ENCODE measurements around the gene PARD3. TPM values are rescaled to one million over a fixed set of nuclear protein-coding genes. Genes with fewer than 3 reads are reported as not detected.

Gene PARD3
- total RNA-seq, 4 donors from 2014 or later = 39.2 to 124 (median 48.0) TPM

- no peaks in the 10 kb centered on the region for H3K9me3 ChIP-seq
- TF ChIP-seq POLR2A (IDR thresholded peaks at IDR 0.05) = no peak
- TF ChIP-seq CTCF (IDR thresholded peaks at IDR 0.05) = no peak
- no peak overlapping the region for H3K4me3 ChIP-seq
- peaks cover 0 to 4% (median 0%) of the 10 kb centered on the region in 3 donors for H3K36me3 ChIP-seq
- H3K27ac ChIP-seq = no peak overlapping the region
- H3K27me3 ChIP-seq = no peaks in the 10 kb centered on the region
- no peak for DNase-seq
- no peaks in the 10 kb centered on the region for H3K4me1 ChIP-seq
These were observed 325.7 kb downstream of the PARD3 start for GRCh38 chr10:34489411-34489810.

- Histone ChIP-seq H3K36me3 (peaks cover 0 to 4% (median 0%) of the 10 kb centered on the region in 3 donors), H3K4me3 (no peak overlapping the region), H3K4me1 (no peaks in the 10 kb centered on the region), H3K27ac (no peak overlapping the region), H3K27me3 (no peaks in the 10 kb centered on the region), H3K9me3 (no peaks in the 10 kb centered on the region)
- TF ChIP-seq POLR2A (IDR thresholded peaks at IDR 0.05) (no peak), CTCF (IDR thresholded peaks at IDR 0.05) (no peak)
- no peak for DNase-seq
These were observed 326.5 kb downstream of the PARD3 start for GRCh38 chr10:34488476-34489130.

GRCh38 chr10:34486008-34486407 is 329.1 kb downstream of the PARD3 start:
- Histone ChIP-seq H3K27me3 (no peaks in the 10 kb centered on the region), H3K4me3 (no peak overlapping the region), H3K27ac (no peak overlapping the region), H3K36me3 (peaks cover 0 to 4% (median 0%) of the 10 kb centered on the region in 3 donors), H3K9me3 (no peaks in the 10 kb centered on the region), H3K4me1 (no peaks in the 10 kb centered on the region)
- DNase-seq = no peak
- TF ChIP-seq CTCF (IDR thresholded peaks at IDR 0.05) (no peak), POLR2A (IDR thresholded peaks at IDR 0.05) (no peak)

GRCh38 chr10:34484164-34484563 is 330.9 kb downstream of the PARD3 start:
- TF ChIP-seq POLR2A (IDR thresholded peaks at IDR 0.05) (no peak), CTCF (IDR thresholded peaks at IDR 0.05) (no peak)
- H3K4me3 ChIP-seq = no peak overlapping the region
- peaks cover 0 to under 1% (median 0%) of the 10 kb centered on the region in 3 donors for H3K36me3 ChIP-seq
- H3K4me1 ChIP-seq = no peaks in the 10 kb centered on the region
- no peak for DNase-seq
- H3K27ac ChIP-seq = no peak overlapping the region
- H3K9me3 ChIP-seq = no peaks in the 10 kb centered on the region
- no peaks in the 10 kb centered on the region for H3K27me3 ChIP-seq

GRCh38 chr10:34480345-34480744 is 334.8 kb downstream of the PARD3 start:
- no peaks in the 10 kb centered on the region for H3K27me3 ChIP-seq
- TF ChIP-seq POLR2A (IDR thresholded peaks at IDR 0.05) = no peak
- no peaks in the 10 kb centered on the region for H3K36me3 ChIP-seq
- DNase-seq = no peak
- no peak overlapping the region for H3K27ac ChIP-seq
- no peak overlapping the region for H3K4me3 ChIP-seq
- no peaks in the 10 kb centered on the region for H3K9me3 ChIP-seq
- H3K4me1 ChIP-seq = peaks cover 0 to 8% (median 0%) of the 10 kb centered on the region in 4 donors

- DNase-seq = peak in 2 of 3 donors; percentile 64 to 73
- no peak overlapping the region for H3K4me3 ChIP-seq
- H3K4me1 ChIP-seq = peaks cover 0 to 8% (median 0%) of the 10 kb centered on the region in 4 donors
- H3K9me3 ChIP-seq = no peaks in the 10 kb centered on the region
- H3K27me3 ChIP-seq = no peaks in the 10 kb centered on the region
- H3K27ac ChIP-seq = peak overlapping the region in 1 of 4 donors; percentile 56
- no peaks in the 10 kb centered on the region for H3K36me3 ChIP-seq
- TF ChIP-seq POLR2A (IDR thresholded peaks at IDR 0.05) (no peak), CTCF (IDR thresholded peaks at IDR 0.05) (no peak)
These were observed 335.4 kb downstream of the PARD3 start for GRCh38 chr10:34479520-34480179.

Measured in Peyer's patch (tissue), 4 donors.